Measurements from ENCODE around the gene DPEP1.
A peak's percentile ranks its signal among the peaks of the same experiment; 100 is the strongest.
"Not testable (repeated sequence)": the region's sequence is repeated elsewhere in the genome, so short reads cannot be mapped to it uniquely, and the experiment has no call there.

DPEP1 gene

DNA sequence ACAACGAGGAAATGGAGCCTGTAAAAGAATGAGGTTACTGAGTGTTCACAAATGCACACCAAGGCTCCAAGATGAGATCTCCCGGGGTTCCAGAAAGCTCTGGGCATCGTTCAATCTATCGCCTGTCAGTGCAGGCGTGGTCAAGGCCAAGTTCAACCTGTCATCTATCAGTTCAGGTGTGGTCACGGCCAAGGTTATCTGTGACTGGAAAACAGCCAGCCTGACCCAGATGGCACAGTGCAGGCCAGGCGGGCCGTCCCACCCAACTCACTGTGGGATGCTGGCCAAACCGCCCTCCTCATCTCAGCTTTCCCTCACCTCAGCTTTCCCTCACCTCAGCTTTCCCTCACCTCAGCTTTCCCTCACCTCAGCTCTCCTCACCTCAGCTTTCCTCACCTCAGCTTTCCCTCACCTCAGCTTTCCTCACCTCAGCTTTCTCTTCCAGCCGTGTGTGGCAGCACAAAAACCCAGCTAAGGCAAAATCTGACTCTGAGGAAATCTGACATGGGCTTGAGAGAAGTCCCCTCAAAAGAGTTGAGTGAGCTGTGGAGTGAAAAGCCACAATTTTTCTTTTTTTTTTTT lies 41.7 kb downstream of the DPEP1 start:
- DNase-seq = no peak

DNA sequence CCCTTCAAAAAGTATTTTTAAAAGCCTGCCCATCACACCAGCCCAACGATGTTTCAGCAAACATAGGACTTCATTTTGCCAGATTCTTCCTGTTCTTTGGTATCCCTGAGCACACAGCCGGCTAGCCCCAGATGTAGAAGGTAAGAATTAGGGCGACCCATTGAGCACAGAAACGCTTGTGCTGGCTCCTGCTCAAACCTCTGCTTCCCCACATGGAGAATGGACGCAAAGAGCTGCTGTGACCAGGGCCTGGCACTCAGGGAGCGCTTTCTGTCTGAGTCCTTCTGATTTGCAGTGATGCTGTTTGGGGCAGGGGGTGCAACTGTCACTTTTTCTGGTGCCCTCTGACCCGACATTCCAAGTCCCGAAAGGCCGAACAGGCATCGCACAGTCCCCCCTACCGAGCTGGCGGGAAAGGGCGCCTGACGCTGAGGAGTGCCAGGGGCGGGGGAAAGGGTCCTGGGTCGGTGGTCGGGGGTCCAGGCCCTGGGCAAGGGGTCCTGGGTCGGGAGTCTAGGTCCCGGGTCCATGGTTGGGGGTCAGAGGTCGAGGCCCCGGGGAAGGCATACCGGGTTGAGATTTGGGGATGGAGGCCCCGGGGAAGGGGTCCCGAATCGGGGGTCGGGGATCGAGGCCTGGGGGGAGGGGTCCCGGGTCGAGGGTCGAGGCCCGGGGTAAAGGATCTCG lies 43.1 kb downstream of the DPEP1 start:
- no peak for DNase-seq

DNA sequence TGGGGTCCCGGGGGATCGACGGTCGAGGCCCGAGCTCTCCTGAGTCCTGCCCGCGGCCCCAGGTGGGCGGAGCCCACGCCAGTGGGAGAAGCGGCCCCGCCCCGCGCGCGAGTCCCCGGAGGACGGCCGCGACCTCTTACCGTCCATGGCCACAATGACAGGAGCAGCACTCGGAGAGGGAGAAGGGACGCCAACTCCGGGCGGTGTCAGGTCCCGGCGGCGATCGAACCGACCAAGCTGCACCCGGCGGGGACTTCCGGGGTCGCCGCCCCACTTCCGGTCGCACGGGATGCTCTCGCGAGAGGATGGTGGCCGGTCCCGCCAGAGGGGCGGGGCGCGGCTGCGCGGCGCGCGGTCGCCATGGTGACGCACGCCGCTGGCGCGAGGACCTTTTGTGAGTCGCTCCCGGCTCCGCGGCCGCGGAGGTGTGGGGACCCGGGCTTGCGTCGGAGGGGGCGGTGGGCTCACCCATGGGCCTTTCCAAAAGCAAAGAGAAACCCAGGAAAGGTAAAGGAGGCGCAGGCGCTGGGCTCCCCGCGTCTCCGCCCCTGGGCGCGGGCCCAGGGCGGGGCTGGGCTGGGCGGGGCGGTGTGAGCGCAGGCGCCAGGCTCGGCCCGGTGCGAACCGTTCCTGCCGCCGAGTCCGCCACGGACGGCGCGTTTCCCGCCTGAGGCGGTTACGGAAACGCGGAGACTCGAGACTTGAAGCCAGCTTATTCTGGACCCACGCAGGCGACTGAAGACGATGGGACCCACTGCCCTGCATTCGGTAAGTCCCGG lies 44.2 kb downstream of the DPEP1 start, which contains the start of the genes CHMP1A and SPATA33:
Gene CHMP1A, minus strand, starts transcription at position 267 of the 779 bp plus-strand sequence. Its CDS starts 120 bp downstream, at position 147.
Gene SPATA33, plus strand, starts transcription at position 395 of the 779 bp plus-strand sequence. Its CDS starts 76 bp downstream, at position 471.
- peak; percentile 89 to 93 for DNase-seq

DNA sequence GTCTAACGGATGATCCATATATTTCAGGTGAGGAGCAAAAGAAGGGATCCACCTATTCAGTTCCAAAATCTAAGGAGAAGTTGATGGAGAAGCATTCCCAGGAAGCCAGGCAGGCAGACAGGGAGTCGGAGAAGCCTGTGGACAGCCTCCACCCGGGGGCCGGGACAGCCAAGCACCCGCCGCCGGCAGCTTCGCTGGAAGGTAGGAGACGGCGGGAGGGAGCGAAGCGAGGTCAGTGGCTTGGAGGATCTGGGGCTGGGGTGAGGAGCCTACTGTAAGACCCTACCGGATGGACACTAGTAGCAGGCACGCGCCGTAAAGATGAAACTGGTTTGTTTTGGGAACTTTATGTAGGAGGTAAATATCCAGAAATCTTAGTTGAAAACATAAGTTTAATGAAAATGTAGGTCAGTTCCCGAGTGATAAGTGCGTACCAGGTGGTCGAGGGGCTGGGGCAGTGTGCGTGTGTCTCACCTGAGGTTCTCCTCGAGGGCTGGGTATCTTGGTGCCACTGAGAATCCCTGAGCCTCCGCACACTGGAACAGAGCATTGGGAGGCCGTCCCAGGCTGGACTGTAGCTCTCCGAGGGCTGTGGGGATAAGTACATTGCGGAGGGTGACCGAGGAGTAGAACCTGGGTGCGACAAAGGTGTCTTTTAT lies 44.9 kb downstream of the DPEP1 start:
- DNase-seq = no peak

DNA sequence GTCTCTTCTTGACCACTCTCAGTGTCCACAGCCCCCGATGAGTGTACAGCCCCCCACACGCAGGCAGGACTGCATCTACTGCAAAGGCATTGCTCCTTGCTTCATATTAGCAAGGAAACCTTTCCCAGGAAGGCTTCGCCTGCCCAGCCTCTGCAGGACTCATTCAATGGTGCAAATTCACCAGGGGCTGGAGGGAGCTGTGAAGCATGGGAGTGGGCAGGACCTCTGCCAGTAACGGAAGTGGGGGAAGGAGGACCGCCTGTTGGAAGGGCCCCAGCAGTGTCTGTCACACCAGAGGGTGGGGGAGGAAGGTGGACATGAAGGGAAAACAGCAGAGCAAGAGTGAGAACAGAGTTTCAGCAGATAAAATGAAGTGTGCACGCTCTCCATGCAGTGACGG lies 46.7 kb downstream of the DPEP1 start:
- no peak for DNase-seq

DNA sequence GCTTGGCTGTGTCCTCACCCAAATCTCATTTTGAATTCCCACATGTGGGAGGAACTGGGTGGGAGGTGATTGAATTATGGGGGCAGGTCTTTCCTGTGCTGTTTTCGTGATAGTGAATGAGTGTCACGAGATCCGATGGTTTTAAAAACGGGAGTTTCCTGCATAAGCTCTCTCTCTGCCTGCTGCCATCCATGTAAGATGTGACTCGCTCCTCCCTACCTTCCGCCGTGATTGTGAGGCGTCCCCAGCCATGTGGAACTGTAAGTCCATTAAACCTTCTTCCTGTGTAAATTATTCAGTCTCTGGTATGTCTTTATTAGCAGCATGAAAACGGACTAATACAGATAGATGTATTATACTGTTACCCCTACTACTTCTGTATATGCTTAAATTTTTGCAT lies 47.8 kb downstream of the DPEP1 start:
- DNase-seq = no peak

DNA sequence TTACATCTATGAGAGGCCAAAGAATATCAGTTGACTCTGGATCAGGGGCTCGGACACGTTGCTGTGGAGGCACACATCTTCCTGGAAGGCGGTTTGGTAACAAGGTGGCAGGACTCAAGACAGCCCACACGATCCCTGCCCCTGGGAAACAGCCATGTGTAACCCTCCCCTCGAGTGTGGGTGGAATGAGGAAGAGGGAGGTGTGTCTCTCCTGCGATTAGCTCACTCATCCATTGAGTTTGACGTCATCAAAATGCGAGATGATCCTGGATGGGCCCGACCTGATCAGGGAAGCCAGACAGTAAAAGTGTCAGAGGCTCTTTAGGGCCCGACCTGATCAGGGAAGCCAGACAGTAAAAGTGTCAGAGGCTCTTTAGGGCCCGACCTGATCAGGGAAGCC lies 50.8 kb downstream of the DPEP1 start:
- DNase-seq = not testable (repeated sequence)

DNA sequence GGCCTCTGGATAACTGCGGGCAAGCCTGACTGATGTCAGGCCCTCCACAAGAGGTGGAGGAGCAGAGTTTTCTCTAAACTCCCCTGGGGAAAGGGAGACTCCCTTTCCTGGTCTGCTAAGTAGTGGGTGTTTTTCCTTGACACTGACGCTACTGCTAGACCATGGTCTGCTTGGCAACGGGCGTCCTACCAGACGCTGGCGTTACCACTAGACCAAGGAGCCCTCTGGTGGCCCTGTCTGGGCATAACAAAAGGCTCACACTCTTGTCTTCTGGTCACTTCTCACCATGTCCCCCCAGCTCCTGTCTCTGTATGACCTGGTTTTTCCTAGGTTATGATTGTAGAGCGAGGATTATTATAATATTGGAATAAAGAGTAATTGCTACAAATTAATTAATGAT lies 53.6 kb downstream of the DPEP1 start:
- not testable (repeated sequence) for DNase-seq

DNA sequence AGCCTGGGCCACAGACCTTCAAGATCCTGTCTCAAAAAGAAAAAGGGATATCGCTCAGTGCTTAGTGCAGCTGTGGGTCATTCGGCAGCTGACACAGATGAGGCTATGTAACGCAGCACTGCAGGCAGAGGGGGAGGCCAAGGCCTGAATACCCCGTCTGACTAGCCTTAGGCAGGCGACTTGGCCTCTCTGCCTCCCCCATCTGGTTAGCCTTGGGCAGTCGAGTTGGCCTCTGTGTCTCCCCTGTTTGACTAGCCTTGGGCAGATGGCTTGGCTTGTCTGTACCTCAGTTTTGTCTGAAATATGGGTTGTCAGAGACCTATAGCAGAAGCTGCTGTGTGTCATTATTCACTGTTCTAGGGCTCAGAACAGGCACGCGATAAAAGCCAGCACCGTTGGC lies 54.2 kb downstream of the DPEP1 start:
- DNase-seq = no peak

DNA sequence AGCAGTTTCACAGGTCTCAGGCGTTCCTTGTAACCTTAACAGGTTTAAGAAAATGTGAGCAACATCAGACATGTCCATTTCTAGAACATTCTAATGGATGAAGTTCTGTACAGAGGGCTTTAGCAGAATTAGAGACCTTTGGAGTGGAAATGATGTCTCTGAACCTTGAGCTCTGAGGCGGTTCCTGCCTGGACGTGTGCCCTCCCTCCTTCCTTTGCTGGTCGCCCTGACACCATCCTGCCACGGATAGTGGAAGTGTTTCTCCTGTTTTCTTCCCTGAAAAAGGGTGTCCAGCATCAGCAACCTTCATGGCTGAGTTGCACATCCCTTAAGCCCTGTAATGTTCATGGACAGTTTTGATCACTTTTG lies 55.3 kb downstream of the DPEP1 start:
- no peak for DNase-seq

DNA sequence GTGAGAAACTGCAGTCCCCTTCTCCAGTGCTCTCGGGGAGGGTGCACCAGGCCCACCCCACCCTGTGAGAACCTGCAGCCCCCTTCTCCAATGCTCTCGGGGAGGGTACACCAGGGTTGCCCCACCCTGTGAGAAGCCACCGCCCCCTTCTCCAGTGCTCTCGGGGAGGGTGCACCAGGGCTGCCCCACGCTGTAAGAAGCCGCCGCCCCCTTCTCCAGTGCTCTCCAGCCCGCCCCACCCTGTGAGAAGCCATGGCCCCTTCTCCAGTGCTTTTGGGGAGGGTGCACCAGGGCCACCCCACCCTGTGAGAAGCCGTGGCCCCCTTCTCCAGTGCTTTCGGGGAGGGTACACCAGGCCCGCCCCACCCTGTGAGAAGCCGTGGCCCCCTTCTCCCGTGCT lies 56.3 kb downstream of the DPEP1 start:
- DNase-seq = no peak

DNA sequence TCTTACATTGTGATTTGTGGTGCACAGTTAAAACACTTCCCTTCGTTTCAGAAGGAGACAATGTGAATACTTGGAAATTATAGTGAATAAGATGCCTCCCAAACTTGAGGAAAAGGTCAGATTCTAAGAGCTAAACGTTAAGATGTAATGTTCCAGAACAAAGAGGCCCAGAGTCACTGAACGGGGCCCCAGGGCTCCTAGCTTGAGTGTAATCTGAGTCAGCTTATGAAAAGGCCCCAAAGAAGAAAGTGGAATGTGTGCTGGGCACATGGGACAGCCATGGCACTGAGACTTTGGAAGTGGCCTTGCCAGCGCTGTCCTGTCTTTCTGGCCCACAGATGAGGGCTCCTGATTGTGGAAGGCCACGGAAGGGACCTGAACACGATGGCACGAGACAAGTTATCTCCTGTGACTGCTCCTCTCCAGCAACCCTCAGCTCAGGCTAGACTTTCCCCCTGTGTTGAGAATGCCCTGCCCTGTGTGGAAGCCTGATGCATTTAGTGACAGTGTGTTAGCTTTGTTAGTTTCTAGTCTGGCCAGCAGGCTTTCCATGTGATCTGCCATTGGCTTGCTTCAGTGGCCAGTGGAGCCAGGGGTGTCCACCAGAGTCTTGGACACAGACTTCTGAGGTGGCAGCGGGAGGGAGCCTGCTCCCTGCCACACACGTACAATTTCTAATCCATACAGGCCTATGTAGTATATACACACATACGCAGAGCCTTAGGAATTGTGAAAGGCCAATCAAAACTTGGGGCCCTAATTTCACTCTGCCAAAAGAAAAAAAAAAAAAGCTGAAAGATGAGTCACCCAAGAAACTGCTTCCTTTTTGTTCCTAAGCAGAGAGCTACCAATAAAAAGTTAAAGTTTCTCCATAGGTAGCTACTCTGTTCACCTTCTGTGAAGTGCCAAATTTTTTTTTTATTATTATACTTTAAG lies 57.3 kb downstream of the DPEP1 start:
- DNase-seq = no peak

DNA sequence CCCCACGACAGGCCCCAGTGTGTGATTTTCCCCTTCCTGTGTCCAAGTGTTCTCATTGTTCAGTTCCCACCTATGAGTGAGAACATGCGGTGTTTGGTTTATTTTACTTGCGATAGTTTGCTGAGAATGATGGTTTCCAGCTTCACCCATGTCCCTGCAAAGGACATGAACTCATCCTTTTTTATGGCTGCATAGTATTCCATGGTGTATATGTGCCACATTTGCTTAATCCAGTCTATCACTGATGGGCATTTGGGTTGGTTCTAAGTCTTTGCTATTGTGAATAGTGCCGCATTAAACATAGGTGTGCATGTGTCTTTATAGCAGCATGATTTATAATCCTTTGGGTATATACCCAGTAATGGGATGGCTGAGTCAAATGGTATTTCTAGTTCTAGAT lies 58.1 kb downstream of the DPEP1 start:
- not testable (repeated sequence) for DNase-seq

DNA sequence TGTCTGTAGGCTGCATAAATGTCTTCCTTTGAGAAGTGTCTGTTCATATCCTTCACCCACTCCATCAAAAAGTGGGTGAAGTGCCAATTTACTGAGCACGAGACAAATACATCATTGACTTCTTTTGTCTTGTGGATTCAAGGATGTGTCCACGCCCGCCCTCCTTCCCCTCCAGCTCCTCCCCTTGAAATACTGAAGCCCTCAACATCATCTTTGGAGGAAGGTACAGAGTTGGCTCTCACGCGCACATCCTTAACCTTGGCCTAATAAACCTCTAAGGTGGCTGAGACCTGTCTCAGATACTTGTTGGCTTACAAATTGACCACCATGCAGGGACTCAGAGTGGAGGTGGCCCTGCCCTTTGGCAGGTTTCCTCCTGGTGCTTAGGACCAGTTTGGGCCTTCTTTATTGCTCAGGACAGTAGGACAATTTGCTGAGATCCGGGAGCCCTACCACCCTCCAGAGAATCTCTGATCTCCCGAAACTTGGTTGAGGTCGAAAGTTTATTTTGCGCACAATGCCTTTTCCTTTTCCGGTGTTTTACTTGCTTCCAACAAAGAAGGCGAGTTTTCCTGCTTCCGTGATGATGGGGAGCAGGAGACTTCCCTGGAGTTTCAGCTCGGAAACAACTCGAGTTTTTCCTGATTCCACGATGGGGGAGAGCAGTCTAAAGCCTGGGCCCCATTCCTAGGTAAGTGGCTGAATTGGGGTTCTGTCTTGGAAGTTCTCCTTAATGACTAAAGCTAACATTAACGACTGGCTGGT lies 58.9 kb downstream of the DPEP1 start:
- no peak for DNase-seq

DNA sequence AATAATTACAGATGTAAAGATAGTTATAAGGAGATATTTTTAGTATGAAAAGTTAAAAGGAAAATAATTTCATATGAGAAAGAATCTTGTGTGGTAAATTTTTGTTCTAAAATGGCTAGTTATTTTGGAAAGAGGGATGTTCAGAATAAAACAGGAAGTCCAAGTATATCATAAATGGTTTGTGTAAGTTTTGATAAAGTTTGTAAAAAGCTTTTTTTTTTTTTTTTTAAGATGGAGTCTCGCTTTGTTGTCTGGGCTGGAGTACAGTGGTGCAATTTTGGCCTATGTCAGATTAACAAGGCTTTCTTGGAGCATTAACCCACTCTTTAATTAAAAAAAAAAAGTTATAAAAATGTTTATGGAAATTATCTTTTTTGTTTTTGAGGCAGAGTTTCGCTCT lies 64.8 kb downstream of the DPEP1 start:
- no peak for DNase-seq

DNA sequence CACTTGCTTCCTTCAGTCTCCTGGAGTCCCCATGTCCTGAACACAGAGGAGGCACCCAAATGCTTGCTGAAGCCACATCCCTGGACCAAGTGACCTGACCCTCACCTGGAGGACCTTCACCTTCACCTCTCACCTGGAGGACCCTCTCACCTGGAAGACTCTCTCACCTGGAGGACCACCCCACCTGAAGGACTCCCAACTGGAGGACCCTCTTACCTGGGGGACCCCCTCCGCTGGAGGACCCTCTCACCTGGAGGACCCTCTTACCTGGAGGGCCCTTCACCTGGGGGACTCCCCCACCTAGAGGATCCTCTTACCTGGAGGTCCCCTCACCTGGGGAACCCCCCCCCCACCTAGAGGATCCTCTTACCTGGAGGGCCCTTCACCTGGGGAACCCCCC lies 72.5 kb downstream of the DPEP1 start:
- no peak for DNase-seq

DNA sequence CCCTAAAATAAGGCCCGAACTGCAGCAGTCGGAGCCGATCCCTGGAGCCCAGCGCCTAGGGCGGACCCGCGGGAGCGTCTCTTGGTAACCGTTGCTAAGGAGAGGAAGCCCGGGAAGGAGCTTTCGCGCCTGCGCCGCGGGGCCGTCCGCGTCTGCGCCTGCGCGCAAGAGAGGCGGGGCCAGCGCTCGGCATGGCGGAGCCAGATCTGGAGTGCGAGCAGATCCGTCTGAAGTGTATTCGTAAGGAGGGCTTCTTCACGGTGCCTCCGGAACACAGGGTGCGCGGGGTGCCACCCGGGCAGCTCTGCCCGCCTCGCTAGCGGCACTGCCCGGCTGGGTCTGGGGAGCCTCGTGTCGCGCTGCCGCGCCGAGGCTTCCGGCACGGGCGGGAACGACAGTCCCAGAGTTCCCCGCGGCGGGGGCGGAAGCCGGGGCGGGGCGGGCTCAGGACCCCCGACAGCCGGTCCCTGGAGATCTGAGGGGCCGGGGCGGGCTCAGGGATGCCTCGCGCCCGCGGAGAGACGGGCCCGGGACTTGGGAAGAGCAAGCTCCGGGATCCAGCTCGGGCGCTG lies 73.2 kb downstream of the DPEP1 start, which contains the start of gene CDK10:
Gene CDK10, plus strand, starts transcription at position 170 of the 572 bp plus-strand sequence. Its CDS starts 22 bp downstream, at position 192.
- DNase-seq = peak; percentile 87 to 91

DNA sequence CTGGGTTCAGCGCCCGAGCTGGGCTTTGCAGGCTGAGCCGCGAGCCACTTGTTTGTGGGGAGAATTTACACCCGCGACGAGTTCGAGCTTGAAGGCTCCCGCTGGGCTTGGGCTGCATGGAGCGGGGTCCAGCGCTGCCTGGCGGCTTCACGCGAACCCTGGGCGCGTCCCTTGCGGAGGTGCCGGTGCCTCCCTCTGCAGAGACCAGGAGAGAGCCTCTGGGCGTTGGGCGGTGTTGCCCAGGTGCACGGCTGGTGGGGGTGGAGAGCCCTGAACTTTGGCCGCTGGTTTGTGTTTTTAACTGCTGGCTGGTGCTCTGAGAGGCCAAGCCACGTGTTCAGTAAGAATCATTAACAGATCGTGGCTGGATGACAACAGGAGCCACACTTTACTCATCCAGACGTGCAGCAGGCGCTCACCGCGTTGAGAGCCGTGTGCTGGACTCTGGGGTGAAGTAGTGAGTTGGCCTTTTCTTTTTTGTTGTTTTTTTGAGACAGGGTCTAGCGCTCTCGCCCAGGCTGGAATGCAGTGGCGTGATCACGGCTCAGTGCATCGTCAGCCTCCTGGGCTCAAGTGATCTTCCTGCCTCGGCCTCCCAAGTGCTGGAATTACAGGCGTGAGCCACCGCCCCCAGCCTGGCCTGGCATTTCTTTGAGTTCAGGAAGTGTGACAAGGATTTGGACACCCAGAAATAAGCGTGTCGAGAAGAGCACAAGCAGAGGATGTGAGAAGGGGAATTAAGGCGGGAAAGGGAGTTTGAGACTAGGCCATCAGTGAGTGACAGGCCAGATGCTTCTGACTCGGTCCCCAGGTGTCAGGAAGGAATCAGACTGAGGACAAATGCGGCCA lies 73.9 kb downstream of the DPEP1 start:
- DNase-seq = no peak

Measured in CD4-positive, alpha-beta T cell treated with Interferon alpha-2 for 1 hour (primary cell).